Epithelial cell of proximal tubule (primary cell): ENCODE results near the gene ZNF274. TPM values are rescaled to one million over a fixed set of nuclear protein-coding genes. Genes with fewer than 3 reads are reported as not detected.

ENCODE experiments used
- DNase-seq: peaks from one replicate; pipeline ENCODE4 v3.0.0-alpha.2; 2011; ENCODE audit warnings: low read depth
- H3K4me3 ChIP-seq: 2 replicates; pipeline ENCODE4 v1.5.1; 2011; ENCODE audit warnings: low read depth, mild to moderate bottlenecking, low read length
- CTCF ChIP-seq: conservative IDR thresholded peaks from 2 replicates; pipeline ENCODE4 v1.5.1; 2012; ENCODE audit warnings: low read depth, mild to moderate bottlenecking, low read length
- total RNA-seq: library from RNA; depleted of rRNA; stranded (reverse); fragments of >200 nt; gene quantifications from 2 replicates; pipeline ENCODE4 v1.2.3, GENCODE V29; 2015

Gene ZNF274
- total RNA-seq, 1 donor from 2014 or later = 23.6 TPM

- TF ChIP-seq CTCF = peak; percentile 94
- H3K4me3 ChIP-seq = peak overlapping the region; percentile 62
- no peak for DNase-seq
These were observed 27.9 kb upstream of the ZNF274 start for GRCh38 chr19:58154679-58155648.

GRCh38 chr19:58157045-58157728, 25.7 kb upstream of the ZNF274 start:
- no peak overlapping the region for H3K4me3 ChIP-seq
- no peak for TF ChIP-seq CTCF
- DNase-seq = no peak

GRCh38 chr19:58166268-58166667, 16.6 kb upstream of the ZNF274 start:
- H3K4me3 ChIP-seq = no peak overlapping the region
- DNase-seq = no peak
- no peak for TF ChIP-seq CTCF

- DNase-seq = no peak
- no peak overlapping the region for H3K4me3 ChIP-seq
- no peak for TF ChIP-seq CTCF
These were observed 16.1 kb upstream of the ZNF274 start for GRCh38 chr19:58166708-58167280.

GRCh38 chr19:58170860-58171259, 12.0 kb upstream of the ZNF274 start:
- H3K4me3 ChIP-seq = no peak overlapping the region
- no peak for DNase-seq
- no peak for TF ChIP-seq CTCF

GRCh38 chr19:58181902-58182576, 822 bp upstream of the ZNF274 start:
- no peak for DNase-seq
- TF ChIP-seq CTCF = peak; percentile 56
- peak overlapping the region; percentile 90 for H3K4me3 ChIP-seq
